Cardiac septum (tissue), 1 donor: ENCODE results near the gene KRT4. TPM values are rescaled to one million over a fixed set of nuclear protein-coding genes. Genes with fewer than 3 reads are reported as not detected.

Experiments
- DNase-seq: peaks from one replicate; pipeline ENCODE4 v3.0.0-alpha.2; 2020; ENCODE audit warnings: low spot score
- intact Hi-C: fragments of 100-400 bp; cut with DNase I; formaldehyde crosslinking; loops from one replicate; pipeline ENCODE4 v1.14.0; 2022
- total RNA-seq: library from RNA; stranded (reverse); fragmentation: NEBNext Ultra II Directional; extraction: Animal tissue kit (Norgen Biotek cat#: 25700); gene quantifications from one replicate; pipeline ENCODE4 v1.2.1, GENCODE V29; 2021
- donor health status: DM: no; HTN: no; CAD: no.

The KRT4 gene
- total RNA-seq, 1 donor from 2014 or later = not detected

DNA sequence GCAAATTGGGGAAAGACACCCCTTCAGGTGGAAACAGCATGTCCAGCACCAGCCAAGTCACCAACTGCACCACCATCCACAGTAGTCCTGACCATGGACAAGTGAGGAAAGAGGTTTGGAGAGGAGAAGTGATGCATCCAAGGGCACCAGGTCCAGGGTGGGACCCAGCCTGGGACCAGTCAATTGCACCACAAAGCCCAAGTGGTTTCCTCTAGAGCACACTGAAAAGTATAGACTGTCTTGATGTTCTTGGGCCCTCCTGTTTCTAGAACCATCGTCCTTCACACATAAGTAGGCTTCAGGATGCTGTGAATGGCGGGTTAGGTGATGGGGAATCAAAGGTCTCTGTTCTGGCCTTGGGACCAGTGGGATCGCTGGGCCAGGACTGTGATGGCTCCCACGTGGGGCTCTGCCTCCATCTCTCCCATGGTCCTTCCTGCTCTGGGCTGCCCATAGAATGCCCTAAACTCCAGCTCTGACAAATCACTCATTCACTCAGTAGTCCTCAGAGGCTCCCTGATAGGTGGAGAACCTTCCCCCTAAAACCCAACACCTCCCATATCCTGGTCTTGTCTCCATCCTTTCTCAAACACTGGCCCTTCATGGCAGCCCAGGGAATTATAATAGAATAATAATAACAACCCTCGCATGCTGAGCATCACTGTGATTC, 11.0 kb upstream of the KRT4 start:
- intact Hi-C loops = no loop called here

DNA sequence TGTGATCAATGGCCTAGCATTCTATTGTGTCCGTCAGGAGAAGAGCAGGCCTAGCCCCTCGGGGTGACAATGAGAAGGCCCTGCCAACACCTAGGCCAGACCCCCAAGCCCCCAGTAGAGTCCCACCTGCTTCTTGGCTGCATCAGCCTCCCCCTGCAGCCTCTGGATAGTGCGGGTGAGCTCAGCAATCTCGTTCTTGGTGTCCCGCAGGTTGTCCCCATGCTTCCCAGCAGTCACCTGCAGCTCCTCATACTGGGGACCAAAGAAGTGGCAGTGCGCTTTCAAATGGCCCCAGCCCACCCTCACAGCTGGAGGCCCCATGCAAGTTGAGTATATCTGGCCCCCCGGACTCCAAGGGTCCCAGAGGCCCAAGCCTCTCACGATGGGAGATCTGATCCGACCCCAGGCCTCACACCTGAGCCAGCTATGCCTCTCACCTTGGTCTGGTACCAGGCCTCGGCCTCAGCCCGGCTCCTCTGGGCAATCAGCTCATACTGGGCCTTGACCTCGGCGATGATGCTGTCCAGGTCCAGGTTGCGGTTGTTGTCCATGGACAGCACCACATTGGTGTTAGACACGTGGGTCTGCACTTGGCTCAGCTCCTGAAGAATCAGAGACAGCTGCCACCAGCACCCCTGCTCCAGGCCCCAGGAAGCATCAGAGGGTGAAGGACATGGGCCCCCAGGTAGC, 10.0 kb upstream of the KRT4 start:
- intact Hi-C loops = no loop called here
- no peak for DNase-seq

More for the DNA sequence above, 11.0 kb upstream of the KRT4 start:
- no peak for DNase-seq

DNA sequence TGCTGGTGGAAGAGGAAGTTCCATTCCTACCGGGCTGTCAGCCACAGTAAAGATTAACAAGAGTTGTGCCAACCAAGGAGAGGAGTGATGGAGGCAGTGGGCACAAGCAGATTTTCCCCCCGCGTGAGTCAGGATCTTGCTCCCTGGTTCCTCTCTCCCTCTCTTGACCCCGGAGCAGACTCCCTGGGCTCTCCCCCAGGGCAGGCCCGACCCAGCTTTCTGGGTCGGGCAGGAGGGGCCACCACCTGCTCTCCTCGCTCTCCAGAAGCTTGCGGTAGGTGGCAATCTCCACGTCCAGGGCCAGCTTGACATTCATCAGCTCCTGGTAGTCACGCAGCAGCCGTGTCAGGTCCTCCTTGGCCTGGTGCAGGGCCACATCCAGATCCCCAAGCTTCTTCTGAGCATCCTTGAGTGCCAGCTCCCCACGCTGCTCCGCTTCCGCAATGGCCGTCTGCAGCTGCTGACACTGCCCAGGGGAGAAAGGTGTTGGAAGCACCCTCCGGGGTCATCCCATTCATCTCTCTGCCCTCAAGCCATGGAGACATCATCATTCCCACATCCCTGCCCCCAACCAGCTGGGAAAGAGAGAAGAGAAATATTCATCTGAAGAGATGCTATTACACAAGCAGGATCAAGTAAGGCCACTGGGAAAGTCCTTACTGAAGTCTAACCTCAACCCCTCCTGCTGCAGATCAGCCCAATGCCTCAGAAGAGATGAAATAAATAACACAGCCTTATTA, 9.0 kb upstream of the KRT4 start:
- DNase-seq = no peak
- intact Hi-C loops = no loop called here

DNA sequence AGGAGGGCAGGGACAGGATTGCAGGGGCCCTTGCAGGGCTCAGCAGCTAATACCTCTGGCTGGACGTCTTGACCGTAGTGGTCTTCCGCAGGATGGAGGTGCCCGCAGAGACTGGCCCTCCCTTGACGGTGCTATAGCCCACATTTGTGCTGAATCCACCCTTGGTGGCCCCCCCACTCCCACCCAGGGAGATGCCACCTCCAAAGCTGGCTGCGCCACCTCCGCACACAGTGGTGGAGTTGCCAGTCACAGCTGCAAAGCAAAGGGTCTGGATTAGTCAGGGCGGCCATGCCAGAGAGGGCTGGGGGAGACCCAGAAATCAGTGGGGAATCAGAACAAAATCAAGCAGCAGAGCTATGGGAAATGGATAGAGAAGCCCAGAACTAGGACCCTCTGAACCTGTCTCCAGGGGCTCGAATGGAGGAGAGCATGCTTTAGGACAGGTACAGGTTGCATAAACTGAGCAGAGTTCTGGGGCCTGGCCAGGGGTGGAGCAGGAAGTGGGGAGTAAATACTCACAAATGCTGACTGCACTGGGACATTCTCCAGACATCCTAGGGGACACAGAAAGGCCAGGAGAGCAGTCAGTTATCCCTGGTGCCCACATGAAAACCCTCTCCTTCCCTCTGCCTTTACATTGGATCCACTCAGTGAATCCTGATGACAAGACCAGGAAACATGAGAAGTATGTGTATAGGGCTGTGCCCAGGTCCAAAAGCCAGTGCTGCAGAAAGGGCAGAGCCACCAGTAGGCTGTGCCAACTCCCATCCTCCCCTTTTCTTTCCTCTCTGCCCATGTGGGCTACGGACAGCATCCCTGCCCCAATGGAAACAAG, 8.1 kb upstream of the KRT4 start:
- DNase-seq = no peak
- intact Hi-C loops = no loop called here

DNA sequence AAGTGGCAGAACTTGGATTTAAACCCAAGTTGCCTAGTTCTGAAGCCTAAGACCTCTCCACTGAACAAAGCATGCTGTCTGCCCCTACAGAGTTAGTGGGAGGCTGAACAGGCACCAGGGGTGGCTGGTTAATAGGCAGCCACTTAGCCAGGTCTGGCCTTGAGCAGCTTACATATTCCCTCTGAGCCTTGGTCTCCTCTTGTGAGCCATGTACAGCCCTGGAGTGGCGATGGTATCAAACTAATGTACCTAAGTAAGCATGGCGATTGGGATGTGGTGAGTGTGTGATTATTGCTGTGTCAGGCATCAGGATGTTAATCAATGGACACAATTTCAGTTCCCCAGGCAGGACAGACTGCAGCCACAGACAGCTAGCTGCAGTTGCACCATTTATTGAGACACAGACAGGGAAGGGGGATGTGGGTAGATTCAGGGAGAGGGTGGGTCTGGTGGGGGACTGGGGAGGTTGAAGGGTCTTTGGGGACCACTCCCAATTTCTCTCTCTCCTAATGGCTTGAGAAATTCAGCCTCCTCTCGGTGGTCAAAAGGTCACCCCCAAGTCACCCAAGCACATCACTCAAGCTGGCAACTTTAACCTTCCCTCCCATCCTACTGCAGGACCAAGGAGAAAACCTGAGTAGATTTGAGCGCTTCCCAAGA, 7.3 kb upstream of the KRT4 start:
- intact Hi-C loops = no loop called here
- DNase-seq = no peak

DNA sequence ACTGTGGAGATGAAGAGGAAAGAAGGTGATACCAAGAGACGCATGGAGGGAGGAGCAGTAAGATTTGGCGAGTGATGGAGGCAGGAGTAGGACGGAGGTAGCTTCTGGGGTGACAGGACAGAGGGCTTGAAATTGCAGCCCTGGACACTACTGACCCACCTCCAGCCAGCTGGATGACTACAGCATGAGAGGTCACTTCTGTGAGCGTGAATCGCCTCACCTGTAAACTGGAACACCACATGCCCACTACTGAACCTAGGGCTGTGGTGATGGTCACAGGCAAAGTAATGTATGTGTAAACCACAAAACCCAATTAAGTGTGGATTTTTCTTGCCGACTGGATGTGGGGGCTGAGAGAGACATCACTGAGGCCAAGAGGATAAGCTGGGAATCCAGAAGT, 6.6 kb upstream of the KRT4 start:
- DNase-seq = no peak
- intact Hi-C loops = no loop called here

DNA sequence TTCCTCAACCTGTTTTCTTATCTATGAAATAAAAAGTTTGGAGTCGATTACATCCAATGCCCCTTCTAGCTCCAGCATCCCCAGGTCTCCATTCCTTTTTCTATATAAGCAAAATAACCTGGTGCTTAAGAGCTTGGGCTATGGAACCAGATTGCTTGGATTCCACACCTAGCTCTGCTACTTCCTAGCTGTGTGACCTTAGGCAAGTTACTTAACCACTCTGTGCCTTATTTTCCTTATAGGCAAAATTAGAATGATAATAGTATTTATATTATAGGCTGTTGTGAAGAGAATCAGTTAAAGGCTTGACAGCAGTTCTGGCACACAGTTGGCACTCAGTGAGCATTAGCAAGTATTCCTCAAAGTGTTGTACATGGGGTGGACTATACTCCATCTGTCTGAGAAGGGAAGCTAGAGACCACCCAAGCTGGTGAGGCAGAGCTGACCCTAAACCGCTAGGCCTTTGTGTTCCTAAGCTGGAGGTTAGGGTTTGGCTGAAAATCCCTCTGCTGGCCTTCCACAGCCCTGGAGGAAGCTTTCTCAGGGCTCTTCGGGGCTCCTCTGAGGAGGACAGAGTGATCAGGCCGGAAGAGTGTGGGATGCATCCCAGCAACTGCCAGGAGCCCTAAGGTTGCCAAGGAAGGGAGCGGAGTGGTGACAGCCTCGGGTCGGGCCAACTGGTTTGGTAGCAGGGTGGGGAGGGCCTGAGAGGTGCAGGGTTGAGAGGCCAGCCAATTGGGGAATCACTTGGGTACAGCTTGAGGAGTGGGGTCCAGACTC, 6.0 kb upstream of the KRT4 start:
- no peak for DNase-seq
- intact Hi-C loops = no loop called here

DNA sequence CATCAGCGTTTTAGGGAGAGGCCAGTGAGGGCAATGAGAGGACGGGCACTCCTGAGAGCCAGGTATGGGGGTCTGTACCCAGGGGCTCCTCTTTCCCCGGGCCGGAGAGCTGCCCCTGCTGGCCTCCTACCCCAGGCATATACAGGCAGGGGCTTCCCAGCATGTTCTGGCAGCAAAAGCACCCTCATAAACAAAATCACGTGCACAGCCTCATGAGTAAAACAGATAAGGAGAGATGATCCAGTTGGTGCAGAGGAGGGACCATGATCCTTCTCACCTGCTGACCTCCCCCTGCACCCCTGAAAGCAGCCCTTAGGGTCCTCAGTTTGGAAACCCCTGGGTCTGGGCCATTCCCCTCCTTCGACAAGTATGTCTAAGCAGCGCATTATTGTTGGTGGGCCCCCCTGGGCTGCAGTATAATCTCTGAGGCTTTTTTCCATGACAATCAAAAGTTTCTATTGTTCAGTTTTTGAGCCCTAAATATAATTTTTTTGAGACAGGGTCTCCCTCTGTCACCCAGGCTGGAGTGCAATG, 5.0 kb upstream of the KRT4 start:
- intact Hi-C loops = no loop called here
- no peak for DNase-seq

DNA sequence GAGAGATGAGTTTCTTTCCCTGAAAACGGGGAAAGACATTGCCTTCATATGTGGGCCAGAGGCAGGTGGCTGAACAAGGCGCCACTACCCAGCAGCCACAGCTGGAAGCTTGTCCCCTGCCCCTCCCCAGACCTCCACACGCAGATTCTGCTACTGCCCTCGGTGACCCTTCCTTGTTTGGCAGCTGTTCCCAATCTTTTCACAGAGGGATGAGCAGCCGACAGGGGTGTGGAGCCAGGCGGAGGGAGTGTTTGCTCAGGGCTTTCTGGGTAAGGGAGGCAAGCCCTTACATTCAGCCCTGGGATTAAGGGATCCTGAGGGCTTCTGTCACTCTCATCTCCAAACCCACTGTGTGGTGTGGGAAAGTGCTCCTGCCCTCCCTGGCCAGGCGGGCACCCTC, 4.5 kb upstream of the KRT4 start:
- intact Hi-C loops = no loop called here
- DNase-seq = no peak

DNA sequence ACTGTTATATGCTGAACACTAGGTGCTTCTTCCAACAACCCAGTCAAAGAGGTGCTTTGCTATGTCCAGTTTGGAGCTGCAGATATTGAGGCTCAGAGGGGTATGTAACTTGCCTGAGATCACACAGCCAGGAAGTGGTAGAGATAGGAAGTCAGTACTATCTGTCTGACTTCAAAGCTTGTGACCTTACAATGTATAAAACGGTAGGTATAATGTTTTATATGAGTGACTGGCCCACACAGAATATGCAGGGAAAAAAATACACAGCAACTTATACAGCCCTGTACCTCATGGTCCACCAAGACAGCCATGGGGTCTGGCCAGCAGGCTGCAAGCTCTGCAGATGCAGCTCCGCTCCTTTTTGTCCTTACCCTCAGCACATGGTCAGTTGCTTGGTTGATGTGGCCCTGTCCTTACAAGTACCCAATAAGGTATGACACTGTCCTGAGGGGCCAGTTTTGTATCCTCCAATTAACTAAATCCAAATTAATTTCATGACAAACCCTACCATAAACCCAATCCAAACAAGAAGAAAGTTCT, 3.9 kb upstream of the KRT4 start:
- intact Hi-C loops = no loop called here
- DNase-seq = no peak

DNA sequence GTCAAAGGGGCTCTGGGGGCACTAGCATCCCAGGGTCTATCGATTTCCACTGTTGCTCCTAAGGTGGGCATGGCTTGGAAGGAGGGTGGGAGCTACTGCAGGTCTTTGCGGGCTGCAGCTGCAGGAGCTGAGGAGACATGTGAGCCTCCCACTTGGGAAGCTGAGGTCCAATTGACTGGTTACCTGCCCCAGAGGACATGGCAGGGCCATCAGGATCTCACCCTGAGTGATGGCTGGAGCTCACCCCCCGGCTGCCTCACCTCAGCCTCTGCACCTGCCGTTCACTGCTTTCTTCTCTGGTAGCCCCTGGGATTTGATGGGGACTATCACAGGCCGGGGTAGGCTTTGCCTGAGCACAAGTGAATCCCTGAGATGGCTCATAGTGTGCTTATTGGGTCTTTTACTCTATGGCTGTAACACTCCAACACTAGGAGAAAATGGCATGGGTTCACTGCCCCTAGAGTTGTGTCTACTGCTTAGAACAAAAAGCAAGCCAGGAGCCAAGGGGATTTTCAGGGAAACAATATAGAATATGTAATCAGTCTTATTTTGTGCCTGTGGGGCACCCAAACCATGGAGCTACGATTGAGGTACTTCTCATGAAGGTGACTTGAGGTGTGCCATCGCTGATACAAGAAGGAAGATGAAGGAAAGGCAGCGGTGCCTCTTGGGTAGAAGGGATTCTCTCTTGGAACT, 3.2 kb upstream of the KRT4 start:
- DNase-seq = no peak
- intact Hi-C loops = no loop called here

DNA sequence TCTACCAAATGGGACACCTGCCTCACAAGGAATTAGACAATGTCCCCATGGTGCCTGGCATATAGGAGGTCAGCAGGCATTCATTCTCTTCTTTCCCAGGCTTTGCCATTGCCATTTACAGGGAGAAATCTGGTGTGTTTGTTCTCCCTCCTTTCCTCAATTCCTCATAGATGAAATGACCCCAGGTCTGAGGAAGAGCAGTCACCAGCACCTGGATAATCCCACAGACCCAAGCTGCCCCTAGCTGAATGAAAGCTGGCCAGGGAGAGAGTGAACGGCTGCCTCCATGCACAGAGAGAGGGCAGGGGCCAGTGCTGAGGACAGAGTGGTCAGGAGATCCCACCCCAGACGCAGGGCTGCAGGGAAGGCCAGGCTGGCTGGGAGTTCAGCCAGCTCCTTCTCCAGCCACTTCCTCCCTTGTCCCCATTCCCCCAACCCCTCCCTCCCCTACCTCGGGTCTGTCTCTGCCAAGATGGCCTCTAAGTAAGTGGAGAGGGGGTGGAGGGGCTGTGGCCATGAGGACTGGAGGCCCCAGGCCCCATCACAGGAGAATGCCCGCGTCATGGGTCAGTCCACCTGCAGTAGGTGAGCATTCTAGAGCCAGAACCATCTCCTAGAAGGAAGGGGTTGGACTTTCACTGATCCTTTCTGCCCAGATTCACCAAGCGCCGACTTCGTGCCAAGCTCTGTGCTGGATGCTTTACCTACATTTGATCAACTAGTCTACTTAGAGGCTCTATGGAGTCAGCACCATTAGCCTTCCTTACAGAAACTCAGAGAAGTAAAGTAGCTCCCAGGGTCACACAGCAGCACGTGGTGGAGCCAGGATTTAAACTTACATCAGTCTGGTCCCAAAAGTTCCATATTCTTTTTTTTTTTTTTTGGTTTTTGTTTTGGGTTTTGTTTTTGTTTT, 2.0 kb upstream of the KRT4 start:
- no peak for DNase-seq
- intact Hi-C loops = no loop called here

DNA sequence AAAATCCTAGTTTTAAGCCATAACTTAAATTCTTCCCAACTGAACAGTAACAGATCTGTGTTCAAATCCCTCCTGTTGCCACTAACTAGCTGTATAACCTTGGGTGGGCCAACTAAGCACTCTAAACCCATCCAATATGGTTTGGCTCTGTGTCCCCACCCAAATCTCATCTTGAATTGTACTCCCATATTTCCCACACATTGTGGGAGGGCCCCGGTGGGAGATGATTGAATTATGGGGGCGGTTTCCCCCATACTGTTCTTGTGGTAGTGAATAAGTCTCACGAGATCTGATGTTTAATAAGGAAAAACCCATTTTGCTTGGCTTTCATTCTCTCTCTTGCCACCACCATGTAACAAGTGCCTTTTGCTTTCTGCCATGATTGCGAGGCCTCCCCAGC, 1.2 kb upstream of the KRT4 start:
- DNase-seq = no peak
- intact Hi-C loops = no loop called here

DNA sequence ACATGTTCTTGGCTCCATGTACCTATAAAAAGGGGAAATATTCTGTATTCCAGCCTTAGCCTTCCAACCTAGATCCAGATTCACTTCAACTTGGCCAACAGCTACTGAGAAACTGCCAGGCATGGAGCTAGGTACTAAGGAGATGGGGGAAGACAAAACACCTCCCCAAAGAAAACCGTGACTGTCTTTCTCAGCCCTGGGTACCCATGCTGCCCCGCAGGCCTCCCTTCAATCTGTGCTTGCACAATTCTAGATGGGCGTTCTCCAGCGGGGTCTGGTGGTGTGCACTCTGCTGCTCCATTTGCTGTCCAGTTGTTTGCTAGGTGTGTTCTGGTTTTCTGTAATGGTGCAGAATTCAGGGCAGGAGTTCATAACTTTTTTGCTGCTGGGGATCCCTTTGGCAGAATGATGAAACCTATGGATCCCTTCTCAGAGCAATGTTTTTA, 817 bp upstream of the KRT4 start:
- no peak for DNase-seq
- intact Hi-C loops = no loop called here

DNA sequence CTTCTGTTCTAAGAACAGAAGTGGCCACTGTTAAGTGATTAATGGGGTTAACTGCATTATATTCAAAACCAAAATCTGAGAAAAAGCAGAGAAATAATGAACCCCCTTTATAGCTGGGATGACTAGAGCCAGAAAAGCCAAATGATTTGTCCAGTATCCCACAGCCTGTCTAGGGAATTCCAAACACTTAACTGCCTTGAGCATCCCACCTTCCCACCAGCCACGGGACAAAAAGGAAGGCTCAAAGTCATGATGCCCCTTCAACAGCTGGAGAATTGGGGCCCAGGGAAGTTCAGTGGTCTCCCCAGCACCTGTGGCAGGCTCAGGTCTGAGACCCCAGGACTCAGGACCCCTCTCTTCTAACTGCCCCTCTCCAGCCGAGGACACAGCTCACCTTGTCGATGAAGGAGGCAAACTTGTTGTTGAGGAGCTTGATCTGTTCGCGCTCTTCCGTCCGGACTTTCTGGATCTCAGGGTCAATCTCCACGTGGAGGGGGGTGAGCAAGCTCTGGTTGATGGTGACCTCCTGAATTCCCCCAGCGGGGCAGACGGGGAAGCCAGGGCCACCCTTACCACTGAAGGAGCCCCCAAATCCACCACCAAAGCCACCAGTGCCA, 605 bp downstream of the KRT4 start:
- DNase-seq = no peak
- intact Hi-C loops = no loop called here

DNA sequence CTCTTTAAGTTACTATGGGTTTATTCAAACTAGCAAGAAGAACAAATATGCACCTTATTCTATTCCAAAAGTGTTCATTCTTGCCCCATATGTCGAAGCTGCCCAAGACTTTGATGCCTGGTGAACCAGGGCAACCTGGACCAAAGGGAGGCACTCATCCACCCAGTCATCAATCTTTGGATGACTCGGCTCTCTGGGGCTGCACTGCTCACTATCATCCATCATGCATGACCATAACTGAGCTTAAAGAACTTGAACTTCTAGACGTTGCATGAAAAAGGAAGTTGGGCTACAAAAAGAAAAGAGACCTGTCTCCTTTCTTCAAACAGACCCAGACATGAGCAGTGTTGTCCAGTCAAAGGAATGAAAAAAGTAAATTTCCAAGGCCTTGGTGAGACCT, 1.2 kb downstream of the KRT4 start:
- intact Hi-C loops = no loop called here
- DNase-seq = no peak
